Fibroblast of lung (primary cell): ENCODE data around the gene TMC5. TPM values are rescaled to one million over a fixed set of nuclear protein-coding genes. Genes with fewer than 3 reads are reported as not detected.

Source experiments
- DNase-seq, 2 donors: peaks; one replicate each; pipeline versions ENCODE4 v3.0.0 to v3.0.0-alpha.2; 2010; ENCODE audit warnings: low read depth in 2 of 2
- H2AFZ ChIP-seq: 2 replicates; pipeline ENCODE4 v1.5.1; 2012; ENCODE audit warnings: low read length, control low read depth, inconsistent platforms
- H3K27ac ChIP-seq: 2 replicates; pipeline ENCODE4 v1.5.1; 2011; ENCODE audit warnings: low read length, control low read depth; ENCODE audit not compliant: insufficient read depth
- H3K27me3 ChIP-seq: 2 replicates; pipeline ENCODE4 v1.5.1; 2011; ENCODE audit warnings: mild to moderate bottlenecking, low read length; ENCODE audit not compliant: control insufficient read depth, insufficient read depth
- H3K36me3 ChIP-seq: 2 replicates; pipeline ENCODE4 v1.5.1; 2011; ENCODE audit warnings: low read length; ENCODE audit not compliant: control insufficient read depth, insufficient read depth
- H3K4me1 ChIP-seq: 2 replicates; pipeline ENCODE4 v1.5.1; 2011; ENCODE audit warnings: low read length; ENCODE audit not compliant: control insufficient read depth, insufficient read depth; ENCODE audit errors: extremely low read depth
- H3K4me2 ChIP-seq: 2 replicates; pipeline ENCODE4 v1.5.1; 2011; ENCODE audit warnings: low read length, control low read depth; ENCODE audit not compliant: insufficient read depth; ENCODE audit errors: extremely low read depth
- H3K4me3 ChIP-seq, 4 experiments: fragments of 200-600 bp in 1 of 4; sonication (generic) in 1 of 4; replicated peaks in 1 of 4; 2 replicates each; pipeline ENCODE4 v1.5.1; 2011 to 2016; ENCODE audit warnings: low read length in 4 of 4, low read depth in 3 of 4, mild to moderate bottlenecking in 3 of 4, control low read depth in 2 of 4, inconsistent platforms in 1 of 4, mixed read lengths in 1 of 4; ENCODE audit not compliant: insufficient read depth in 1 of 4; ENCODE audit errors: control extremely low read depth in 1 of 4
- H3K79me2 ChIP-seq: 2 replicates; pipeline ENCODE4 v1.5.1; 2012; ENCODE audit warnings: mild to moderate bottlenecking, low read length, inconsistent platforms; ENCODE audit not compliant: control insufficient read depth, insufficient read depth
- H3K9ac ChIP-seq: 2 replicates; pipeline ENCODE4 v1.5.1; 2011; ENCODE audit warnings: mild to moderate bottlenecking, low read length, control low read depth; ENCODE audit not compliant: insufficient read depth
- H3K9me3 ChIP-seq: 2 replicates; pipeline ENCODE4 v1.5.1; 2012; ENCODE audit warnings: low read depth, low read length; ENCODE audit not compliant: control insufficient read depth, insufficient read depth
- H4K20me1 ChIP-seq: 2 replicates; pipeline ENCODE4 v1.5.1; 2011; ENCODE audit warnings: low read length; ENCODE audit not compliant: control insufficient read depth, insufficient read depth; ENCODE audit errors: extremely low read depth
- EZH2 ChIP-seq: IDR thresholded peaks from 2 replicates; pipeline ENCODE4 v1.5.1; 2012; ENCODE audit warnings: low read length, control low read depth, mild to moderate bottlenecking; ENCODE audit errors: missing control alignments
- polyA plus RNA-seq, 2 donors: library from polyadenylated mRNA; depleted of rRNA in 1 of 2; stranded (reverse) in 1 of 2; unstranded in 1 of 2; fragments of >200 nt; gene quantifications; 2 replicates each; pipeline ENCODE4 v1.2.1, GENCODE V29; 2011 to 2012; ENCODE audit warnings: missing spikeins in 1 of 2
- total RNA-seq: library from RNA; depleted of rRNA; stranded (reverse); fragments of >200 nt; gene quantifications from 2 replicates; pipeline ENCODE4 v1.2.1, GENCODE V29; 2014
- TF ChIP-seq, protein P1 (sequence below), 2 donors: IDR thresholded peaks in 1 of 2; conservative IDR thresholded peaks in 1 of 2; 1 replicate in 1 of 2; 2 replicates in 1 of 2; pipeline ENCODE4 v1.5.1; 2011 to 2012; ENCODE audit warnings: low read length in 2 of 2, control low read depth in 1 of 2, inconsistent platforms in 1 of 2, low read depth in 1 of 2, mild to moderate bottlenecking in 1 of 2

TMC5 gene
- total and polyA plus RNA-seq, 2 donors (not counting 1 experiment from before 2014, with no cell fraction given) = not detected

DNA sequence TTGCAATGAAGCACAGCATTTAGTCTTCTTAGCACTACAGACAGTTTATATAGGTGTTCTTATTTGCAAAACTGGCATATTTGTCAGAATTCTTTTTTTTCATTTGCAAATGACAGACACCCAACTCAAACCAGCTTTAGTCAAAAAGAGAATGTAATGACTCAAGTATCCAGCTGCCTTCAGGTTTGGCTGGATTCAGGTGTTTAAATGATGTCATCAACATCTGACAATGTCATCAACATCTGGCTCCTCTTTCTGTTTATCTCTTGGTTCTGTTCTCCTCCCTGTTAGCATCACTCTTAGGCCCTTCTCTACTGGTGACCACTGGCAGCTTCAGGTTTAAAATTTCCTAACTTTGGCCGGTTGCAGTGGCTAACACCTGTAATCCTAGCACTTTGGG, 18.9 kb downstream of the TMC5 start:
- Histone ChIP-seq H4K20me1 (no peaks in the 10 kb centered on the region), H3K4me1 (no peaks in the 10 kb centered on the region), H3K4me2 (no peak overlapping the region), H2AFZ (no peak overlapping the region), H3K9ac (no peak overlapping the region), H3K36me3 (no peaks in the 10 kb centered on the region), H3K27ac (no peak overlapping the region), H3K4me3 (no peak overlapping the region), H3K9me3 (no peaks in the 10 kb centered on the region), H3K27me3 (no peaks in the 10 kb centered on the region), H3K79me2 (no peaks in the 10 kb centered on the region)
- DNase-seq = no peak
- TF ChIP-seq, protein P1, sequence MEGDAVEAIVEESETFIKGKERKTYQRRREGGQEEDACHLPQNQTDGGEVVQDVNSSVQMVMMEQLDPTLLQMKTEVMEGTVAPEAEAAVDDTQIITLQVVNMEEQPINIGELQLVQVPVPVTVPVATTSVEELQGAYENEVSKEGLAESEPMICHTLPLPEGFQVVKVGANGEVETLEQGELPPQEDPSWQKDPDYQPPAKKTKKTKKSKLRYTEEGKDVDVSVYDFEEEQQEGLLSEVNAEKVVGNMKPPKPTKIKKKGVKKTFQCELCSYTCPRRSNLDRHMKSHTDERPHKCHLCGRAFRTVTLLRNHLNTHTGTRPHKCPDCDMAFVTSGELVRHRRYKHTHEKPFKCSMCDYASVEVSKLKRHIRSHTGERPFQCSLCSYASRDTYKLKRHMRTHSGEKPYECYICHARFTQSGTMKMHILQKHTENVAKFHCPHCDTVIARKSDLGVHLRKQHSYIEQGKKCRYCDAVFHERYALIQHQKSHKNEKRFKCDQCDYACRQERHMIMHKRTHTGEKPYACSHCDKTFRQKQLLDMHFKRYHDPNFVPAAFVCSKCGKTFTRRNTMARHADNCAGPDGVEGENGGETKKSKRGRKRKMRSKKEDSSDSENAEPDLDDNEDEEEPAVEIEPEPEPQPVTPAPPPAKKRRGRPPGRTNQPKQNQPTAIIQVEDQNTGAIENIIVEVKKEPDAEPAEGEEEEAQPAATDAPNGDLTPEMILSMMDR (conservative IDR thresholded peaks at IDR 0.05 in 1 of 2, IDR thresholded peaks at IDR 0.05 in 1 of 2; ENCODE audit: low read depth in 1 of 2, low read length in 2 of 2) = no peak
- TF ChIP-seq EZH2 = no peak

DNA sequence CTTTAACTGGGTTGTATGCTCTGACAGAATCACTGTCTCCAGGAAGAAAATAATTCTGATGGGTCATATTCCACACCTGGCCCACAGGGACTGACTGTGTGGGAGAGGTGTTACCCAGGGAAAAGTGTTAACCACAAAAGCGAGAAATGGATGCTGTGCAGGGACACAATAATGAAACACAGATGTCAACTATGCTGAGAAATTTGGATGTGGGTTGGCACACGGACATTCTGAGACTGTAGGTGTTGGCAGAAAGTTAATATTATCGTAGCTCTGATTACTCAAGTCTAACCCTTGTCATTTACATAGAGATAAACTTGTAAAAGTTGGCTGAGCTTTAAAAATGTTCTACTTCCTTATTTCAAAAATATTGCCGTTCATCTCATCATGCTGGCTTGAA, 19.6 kb downstream of the TMC5 start:
- Histone ChIP-seq H3K27me3 (no peaks in the 10 kb centered on the region), H3K4me2 (no peak overlapping the region)

DNA sequence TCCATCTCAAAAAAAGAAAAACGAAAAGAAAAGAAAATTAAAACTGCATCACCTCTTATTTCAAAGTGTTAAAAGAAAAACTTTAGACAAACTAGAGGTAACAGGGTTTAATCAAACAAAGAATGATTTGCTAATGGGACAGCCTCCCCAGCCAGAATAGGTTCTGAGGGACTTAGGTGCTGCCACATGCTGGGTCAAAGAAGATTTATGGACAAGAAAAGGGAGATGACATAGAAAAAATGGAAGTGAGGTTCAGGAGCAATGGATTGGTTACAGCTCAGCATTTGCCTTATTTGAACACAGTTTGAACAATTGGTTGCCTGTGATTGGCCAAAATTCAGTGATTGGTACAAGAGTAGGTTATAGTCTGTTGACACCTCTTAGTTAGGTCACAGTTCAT, 21.1 kb downstream of the TMC5 start:
- H3K4me3 ChIP-seq = no peak overlapping the region
- H3K36me3 ChIP-seq = no peaks in the 10 kb centered on the region
- no peak overlapping the region for H3K4me2 ChIP-seq
- H3K9ac ChIP-seq = no peak overlapping the region
- no peaks in the 10 kb centered on the region for H4K20me1 ChIP-seq
- no peaks in the 10 kb centered on the region for H3K4me1 ChIP-seq
- DNase-seq = no peak
- TF ChIP-seq, protein P1 (conservative IDR thresholded peaks at IDR 0.05 in 1 of 2, IDR thresholded peaks at IDR 0.05 in 1 of 2; ENCODE audit: low read depth in 1 of 2, low read length in 2 of 2) = no peak
- TF ChIP-seq EZH2 = no peak
- no peak overlapping the region for H3K27ac ChIP-seq
- H3K9me3 ChIP-seq = no peaks in the 10 kb centered on the region
- no peaks in the 10 kb centered on the region for H3K27me3 ChIP-seq
- no peaks in the 10 kb centered on the region for H3K79me2 ChIP-seq
- H2AFZ ChIP-seq = no peak overlapping the region

More for the DNA sequence above, 19.6 kb downstream of the TMC5 start:
- Histone ChIP-seq H3K4me1 (no peaks in the 10 kb centered on the region), H3K27ac (no peak overlapping the region), H3K9ac (no peak overlapping the region), H3K79me2 (no peaks in the 10 kb centered on the region), H4K20me1 (no peaks in the 10 kb centered on the region), H3K9me3 (no peaks in the 10 kb centered on the region), H2AFZ (no peak overlapping the region), H3K4me3 (no peak overlapping the region), H3K36me3 (no peaks in the 10 kb centered on the region)
- no peak for DNase-seq
- TF ChIP-seq EZH2 = no peak
- TF ChIP-seq, protein P1 (conservative IDR thresholded peaks at IDR 0.05 in 1 of 2, IDR thresholded peaks at IDR 0.05 in 1 of 2; ENCODE audit: low read depth in 1 of 2, low read length in 2 of 2) = no peak
